ENCODE measurements around the gene CXorf49.
"Not testable (repeated sequence)": the region's sequence is repeated elsewhere in the genome, so short reads cannot be mapped to it uniquely, and the experiment has no call there.

CXorf49 gene

GRCh38 chrX:71718185-71718584 is at the start of gene CXorf49:
CXorf49 (minus strand) TSS chrX:71718285; CDS start chrX:71718151, 134 bp downstream.
- not testable (repeated sequence) for DNase-seq (ENCODE audit: low spot score in 2 of 2); H3K27ac Mint-ChIP-seq (ENCODE audit: low read depth); H3K36me3 Mint-ChIP-seq (ENCODE audit: insufficient read depth); H3K4me3 Mint-ChIP-seq; H3K27me3 Mint-ChIP-seq; H3K9me3 Mint-ChIP-seq; H3K4me1 Mint-ChIP-seq; ATAC-seq (replicated peaks; ENCODE audit: extremely low read depth, poor library complexity, severe bottlenecking)

- ATAC-seq (replicated peaks; ENCODE audit: extremely low read depth, poor library complexity, severe bottlenecking); H3K27me3 Mint-ChIP-seq; H3K36me3 Mint-ChIP-seq (ENCODE audit: insufficient read depth); H3K4me1 Mint-ChIP-seq; DNase-seq (ENCODE audit: low spot score in 2 of 2); H3K9me3 Mint-ChIP-seq; H3K27ac Mint-ChIP-seq (ENCODE audit: low read depth); H3K4me3 Mint-ChIP-seq: not testable (repeated sequence)
Observed at GRCh38 chrX:71767134-71767533, 49.0 kb upstream of the CXorf49 start.

- H3K27ac Mint-ChIP-seq (ENCODE audit: low read depth); H3K4me1 Mint-ChIP-seq: not testable (repeated sequence)
Observed at GRCh38 chrX:71765613-71766012, 47.5 kb upstream of the CXorf49 start.

GRCh38 chrX:71764832-71765231 is 46.7 kb upstream of the CXorf49 start:
- H3K27ac Mint-ChIP-seq (ENCODE audit: low read depth); DNase-seq (ENCODE audit: low spot score in 2 of 2); H3K27me3 Mint-ChIP-seq; H3K4me1 Mint-ChIP-seq; H3K4me3 Mint-ChIP-seq; H3K36me3 Mint-ChIP-seq (ENCODE audit: insufficient read depth); ATAC-seq (replicated peaks; ENCODE audit: extremely low read depth, poor library complexity, severe bottlenecking); H3K9me3 Mint-ChIP-seq: not testable (repeated sequence)

More at GRCh38 chrX:71765613-71766012, 47.5 kb upstream of the CXorf49 start:
- H3K9me3 Mint-ChIP-seq; H3K27me3 Mint-ChIP-seq; DNase-seq (ENCODE audit: low spot score in 2 of 2); H3K36me3 Mint-ChIP-seq (ENCODE audit: insufficient read depth); ATAC-seq (replicated peaks; ENCODE audit: extremely low read depth, poor library complexity, severe bottlenecking); H3K4me3 Mint-ChIP-seq: not testable (repeated sequence)

- H3K27me3 Mint-ChIP-seq; H3K27ac Mint-ChIP-seq (ENCODE audit: low read depth); H3K4me3 Mint-ChIP-seq; H3K9me3 Mint-ChIP-seq; H3K4me1 Mint-ChIP-seq; ATAC-seq (replicated peaks; ENCODE audit: extremely low read depth, poor library complexity, severe bottlenecking); DNase-seq (ENCODE audit: low spot score in 2 of 2); H3K36me3 Mint-ChIP-seq (ENCODE audit: insufficient read depth): not testable (repeated sequence)
Observed at GRCh38 chrX:71763049-71763448, 45.0 kb upstream of the CXorf49 start, which contains the start of gene CXorf49B. CXorf49B (plus strand) TSS chrX:71763349; CDS start chrX:71763424, 75 bp downstream.

GRCh38 chrX:71760688-71761281 is 42.7 kb upstream of the CXorf49 start:
- not testable (repeated sequence) for H3K4me1 Mint-ChIP-seq; ATAC-seq (replicated peaks; ENCODE audit: extremely low read depth, poor library complexity, severe bottlenecking); H3K4me3 Mint-ChIP-seq; H3K9me3 Mint-ChIP-seq; DNase-seq (ENCODE audit: low spot score in 2 of 2); H3K27ac Mint-ChIP-seq (ENCODE audit: low read depth); H3K27me3 Mint-ChIP-seq; H3K36me3 Mint-ChIP-seq (ENCODE audit: insufficient read depth)

- H3K36me3 Mint-ChIP-seq (ENCODE audit: insufficient read depth); DNase-seq (ENCODE audit: low spot score in 2 of 2); H3K9me3 Mint-ChIP-seq; H3K4me3 Mint-ChIP-seq; H3K4me1 Mint-ChIP-seq; H3K27ac Mint-ChIP-seq (ENCODE audit: low read depth); ATAC-seq (replicated peaks; ENCODE audit: extremely low read depth, poor library complexity, severe bottlenecking); H3K27me3 Mint-ChIP-seq: not testable (repeated sequence)
Observed at GRCh38 chrX:71720289-71720886, 2.3 kb upstream of the CXorf49 start.

- ATAC-seq (replicated peaks; ENCODE audit: extremely low read depth, poor library complexity, severe bottlenecking); H3K4me3 Mint-ChIP-seq; H3K9me3 Mint-ChIP-seq; H3K4me1 Mint-ChIP-seq; H3K27me3 Mint-ChIP-seq; DNase-seq (ENCODE audit: low spot score in 2 of 2); H3K36me3 Mint-ChIP-seq (ENCODE audit: insufficient read depth); H3K27ac Mint-ChIP-seq (ENCODE audit: low read depth): not testable (repeated sequence)
Observed at GRCh38 chrX:71719195-71719594, 1.1 kb upstream of the CXorf49 start.

GRCh38 chrX:71716323-71716722 is 1.8 kb downstream of the CXorf49 start:
- ATAC-seq (replicated peaks; ENCODE audit: extremely low read depth, poor library complexity, severe bottlenecking); H3K27ac Mint-ChIP-seq (ENCODE audit: low read depth); H3K36me3 Mint-ChIP-seq (ENCODE audit: insufficient read depth); H3K4me1 Mint-ChIP-seq; DNase-seq (ENCODE audit: low spot score in 2 of 2); H3K27me3 Mint-ChIP-seq; H3K9me3 Mint-ChIP-seq; H3K4me3 Mint-ChIP-seq: not testable (repeated sequence)

- ATAC-seq (replicated peaks; ENCODE audit: extremely low read depth, poor library complexity, severe bottlenecking) = not testable (repeated sequence)
Observed at GRCh38 chrX:71715551-71715950, 2.5 kb downstream of the CXorf49 start.

GRCh38 chrX:71714064-71714463 is 4.0 kb downstream of the CXorf49 start:
- H3K27ac Mint-ChIP-seq (ENCODE audit: low read depth); H3K36me3 Mint-ChIP-seq (ENCODE audit: insufficient read depth); H3K27me3 Mint-ChIP-seq; DNase-seq (ENCODE audit: low spot score in 2 of 2); H3K9me3 Mint-ChIP-seq; ATAC-seq (replicated peaks; ENCODE audit: extremely low read depth, poor library complexity, severe bottlenecking); H3K4me3 Mint-ChIP-seq; H3K4me1 Mint-ChIP-seq: not testable (repeated sequence)

More at GRCh38 chrX:71715551-71715950, 2.5 kb downstream of the CXorf49 start:
- H3K36me3 Mint-ChIP-seq (ENCODE audit: insufficient read depth); H3K9me3 Mint-ChIP-seq; DNase-seq (ENCODE audit: low spot score in 2 of 2); H3K27me3 Mint-ChIP-seq; H3K4me3 Mint-ChIP-seq; H3K4me1 Mint-ChIP-seq; H3K27ac Mint-ChIP-seq (ENCODE audit: low read depth): not testable (repeated sequence)

- H3K9me3 Mint-ChIP-seq; H3K4me1 Mint-ChIP-seq; H3K36me3 Mint-ChIP-seq (ENCODE audit: insufficient read depth); H3K4me3 Mint-ChIP-seq; H3K27me3 Mint-ChIP-seq; DNase-seq (ENCODE audit: low spot score in 2 of 2); H3K27ac Mint-ChIP-seq (ENCODE audit: low read depth): not testable (repeated sequence)
- peak; percentile 53 for ATAC-seq (replicated peaks; ENCODE audit: extremely low read depth, poor library complexity, severe bottlenecking)
Observed at GRCh38 chrX:71702853-71703252, 15.2 kb downstream of the CXorf49 start.

- H3K27ac Mint-ChIP-seq (ENCODE audit: low read depth); DNase-seq (ENCODE audit: low spot score in 2 of 2); H3K9me3 Mint-ChIP-seq; ATAC-seq (replicated peaks; ENCODE audit: extremely low read depth, poor library complexity, severe bottlenecking); H3K36me3 Mint-ChIP-seq (ENCODE audit: insufficient read depth); H3K4me3 Mint-ChIP-seq; H3K27me3 Mint-ChIP-seq; H3K4me1 Mint-ChIP-seq: not testable (repeated sequence)
Observed at GRCh38 chrX:71699023-71699344, 19.1 kb downstream of the CXorf49 start.
